GM03348 (cell line): ENCODE results near the gene DHH.
"Not testable (repeated sequence)": the region's sequence is repeated elsewhere in the genome, so short reads cannot be mapped to it uniquely, and the experiment has no call there.

ENCODE experiments used
- DNase-seq: peaks from one replicate; pipeline ENCODE4 v3.0.0; 2012; ENCODE audit warnings: low spot score

Gene DHH

GRCh38 chr12:49094160-49094974, at the start of gene DHH:
Gene DHH, minus strand, starts transcription at chr12:49094801. Its CDS starts 289 bp downstream, at chr12:49094512.
- DNase-seq: peak; percentile 35

DNA sequence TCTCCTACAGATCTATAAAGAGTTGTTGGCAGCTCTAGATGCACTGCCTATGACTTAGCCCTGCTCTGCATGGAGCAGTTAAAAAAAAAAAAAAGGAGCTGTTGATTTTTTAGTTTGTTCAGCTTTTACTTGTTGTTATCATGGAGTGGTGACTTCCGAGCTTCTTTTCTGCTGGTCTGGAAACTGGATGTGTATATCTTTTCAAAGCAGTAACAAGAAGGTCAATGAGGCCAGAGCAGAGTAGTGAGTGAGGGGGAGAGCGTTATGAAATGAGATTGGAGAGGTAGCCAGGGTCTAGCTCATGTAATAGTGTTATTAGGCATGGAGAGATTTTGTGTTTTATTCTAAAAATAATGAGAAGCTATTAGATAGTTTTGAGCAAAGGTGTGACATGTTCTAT, 49.8 kb upstream of the DHH start:
- DNase-seq: no peak

- no peak for DNase-seq
Observed at GRCh38 chr12:49138999-49139398, 44.4 kb upstream of the DHH start.

GRCh38 chr12:49138587-49138986, 44.0 kb upstream of the DHH start:
- no peak for DNase-seq

- no peak for DNase-seq
Observed at GRCh38 chr12:49137476-49137875, 42.9 kb upstream of the DHH start.

DNA sequence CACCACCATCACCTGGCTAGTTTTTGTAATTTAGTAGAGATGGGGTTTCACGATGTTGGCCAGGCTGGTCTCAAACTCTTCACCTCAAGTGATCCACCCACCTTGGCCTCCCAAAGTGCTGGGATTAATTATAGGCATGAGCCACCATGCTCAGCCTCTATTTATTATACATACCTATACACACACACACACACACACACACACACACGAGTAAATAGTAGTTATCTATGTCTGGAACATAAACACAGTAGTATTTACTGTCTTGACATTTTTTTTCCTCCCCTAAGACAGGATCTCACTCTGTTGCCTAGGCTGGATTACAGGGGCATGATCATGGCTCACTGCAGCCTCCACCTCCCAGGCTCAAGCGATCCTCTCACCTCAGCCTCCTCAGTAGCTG, 42.4 kb upstream of the DHH start:
- not testable (repeated sequence) for DNase-seq

GRCh38 chr12:49133590-49133989, 39.0 kb upstream of the DHH start:
- no peak for DNase-seq

- peak; percentile 34 for DNase-seq
Observed at GRCh38 chr12:49133014-49133413, 38.4 kb upstream of the DHH start.

GRCh38 chr12:49131894-49132461, 37.4 kb upstream of the DHH start:
- peak; percentile 37 for DNase-seq

DNA sequence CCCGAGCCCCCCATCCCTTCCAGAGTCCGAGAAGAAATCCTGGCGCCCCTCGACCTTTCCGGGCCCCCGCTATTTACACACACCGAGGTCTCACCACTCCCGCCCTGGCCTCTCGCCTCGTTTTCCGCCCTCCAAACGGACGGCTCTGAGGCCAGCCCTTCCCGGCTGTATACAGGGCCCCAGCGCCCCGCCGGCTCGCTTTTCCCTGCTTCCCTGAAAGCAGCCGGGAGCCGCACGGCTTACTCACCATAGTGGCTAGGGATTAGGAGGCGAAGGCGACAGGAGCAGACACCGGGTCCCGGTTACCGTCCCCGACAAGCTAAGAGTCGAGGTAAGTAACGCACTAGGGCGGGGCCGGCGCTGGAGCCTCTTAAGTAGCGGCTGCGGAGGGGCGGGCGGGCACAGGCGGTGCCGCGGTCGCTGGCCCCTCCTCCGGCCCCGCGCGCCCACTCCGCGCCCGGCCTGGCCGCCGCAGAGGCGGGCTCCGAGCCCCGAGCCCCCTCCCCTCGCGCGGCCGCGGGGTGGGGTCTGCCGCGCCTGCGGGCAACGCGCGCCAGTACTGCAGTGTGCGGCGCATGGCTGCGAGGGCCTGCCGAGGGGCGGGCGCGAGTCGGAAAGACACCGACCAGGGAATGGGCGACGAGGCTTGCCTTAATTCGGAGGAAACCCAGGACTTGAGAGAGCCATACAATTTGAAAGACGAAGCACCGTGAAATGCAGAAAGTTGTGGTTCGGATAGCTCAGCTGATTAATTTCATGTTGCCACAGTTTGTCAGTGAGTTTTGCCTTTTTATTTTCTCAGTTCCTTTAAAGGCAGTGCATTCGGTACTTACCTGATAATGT, 36.7 kb upstream of the DHH start, which contains the start of gene TUBA1B:
TUBA1B (minus strand) TSS at position 345 of the 843 bp plus-strand sequence; CDS start at position 250, 95 bp downstream.
- DNase-seq: peak; percentile 97

DNA sequence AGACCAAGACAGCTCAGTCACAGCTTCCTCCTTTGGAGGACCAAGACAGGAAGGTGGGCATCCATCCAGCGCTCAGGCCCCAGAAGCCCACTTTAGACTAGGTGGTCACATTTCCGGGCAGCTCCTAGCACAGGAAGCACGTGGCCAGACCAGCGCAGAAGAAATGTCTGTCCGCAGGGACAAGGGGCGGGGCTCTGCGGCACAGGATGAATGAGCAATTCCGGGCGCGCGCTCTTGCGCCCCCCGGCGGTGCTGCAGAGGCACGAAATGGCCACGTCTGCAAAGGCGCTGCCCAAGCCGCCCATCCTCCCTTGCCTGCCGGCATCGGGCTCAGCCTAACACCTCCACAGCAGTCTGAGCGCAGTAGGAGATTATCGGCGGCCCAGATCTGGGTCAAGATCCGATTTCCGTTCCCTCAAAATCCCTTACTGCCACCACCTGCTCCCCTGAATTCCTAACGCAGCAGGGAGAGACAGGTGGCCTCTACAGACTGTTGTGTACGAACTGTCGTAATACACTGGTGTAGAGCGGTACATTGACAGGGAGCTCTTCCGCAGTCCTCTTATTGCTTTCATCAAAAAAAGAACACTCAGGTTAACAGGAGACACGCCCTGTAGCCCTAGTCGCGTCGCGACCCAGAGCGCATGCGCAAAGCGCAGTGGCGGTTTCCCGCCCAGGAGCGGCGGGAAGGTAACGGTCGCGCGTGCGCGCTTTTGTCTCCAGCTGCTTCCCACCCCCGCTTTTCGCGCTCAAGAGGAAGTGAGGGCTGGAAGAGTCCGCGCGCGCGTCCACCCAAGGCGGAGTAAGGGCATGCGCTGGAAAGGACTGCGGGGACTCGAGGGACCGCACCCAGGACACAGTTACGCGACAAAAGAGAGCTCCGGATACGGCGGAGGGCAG, 35.8 kb upstream of the DHH start:
- peak; percentile 95 for DNase-seq

DNA sequence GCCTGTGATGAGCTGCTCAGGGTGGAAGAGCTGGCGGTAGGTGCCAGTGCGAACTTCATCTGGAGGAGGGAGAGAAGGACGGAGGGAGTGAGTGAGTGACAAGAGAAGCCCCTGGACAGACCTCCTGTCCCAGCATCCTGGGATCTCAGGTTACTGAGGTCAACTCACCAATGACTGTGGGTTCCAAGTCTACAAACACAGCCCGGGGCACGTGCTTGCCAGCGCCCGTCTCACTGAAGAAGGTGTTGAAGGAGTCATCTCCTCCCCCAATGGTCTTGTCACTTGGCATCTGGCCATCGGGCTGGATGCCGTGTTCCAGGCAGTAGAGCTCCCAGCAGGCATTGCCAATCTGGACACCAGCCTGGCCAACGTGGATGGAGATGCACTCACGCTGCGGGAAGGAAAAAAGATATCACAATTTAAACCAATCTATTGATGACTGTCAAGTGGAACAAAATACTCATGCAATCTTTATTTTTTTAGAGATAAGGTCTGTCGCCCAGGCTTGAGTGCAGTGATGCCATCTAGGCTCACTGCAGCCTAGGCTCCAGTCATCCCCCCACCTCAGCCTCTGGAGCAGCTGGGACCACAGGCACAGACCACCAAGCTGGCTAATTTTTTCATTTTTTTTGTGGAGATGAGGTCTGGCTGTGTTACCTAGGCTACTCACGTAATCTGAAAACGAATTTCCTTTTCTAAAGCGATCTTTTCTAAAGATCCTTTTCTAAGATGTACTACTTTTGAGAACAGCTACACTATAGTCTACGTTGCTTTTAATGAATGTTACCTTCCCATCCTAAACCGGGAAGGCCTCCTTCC, 34.9 kb upstream of the DHH start:
- DNase-seq: no peak

DNA sequence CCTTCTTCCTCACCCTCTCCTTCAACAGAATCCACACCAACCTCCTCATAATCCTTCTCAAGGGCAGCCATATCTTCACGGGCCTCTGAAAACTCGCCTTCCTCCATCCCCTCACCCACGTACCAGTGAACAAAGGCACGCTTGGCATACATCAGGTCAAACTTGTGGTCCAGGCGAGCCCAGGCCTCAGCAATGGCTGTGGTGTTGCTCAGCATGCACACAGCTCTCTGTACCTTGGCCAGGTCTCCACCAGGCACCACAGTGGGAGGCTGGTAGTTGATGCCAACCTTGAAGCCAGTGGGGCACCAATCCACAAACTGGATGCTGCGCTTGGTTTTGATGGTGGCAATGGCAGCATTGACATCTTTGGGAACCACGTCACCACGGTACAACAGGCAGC, 33.4 kb upstream of the DHH start:
- not testable (repeated sequence) for DNase-seq

DNA sequence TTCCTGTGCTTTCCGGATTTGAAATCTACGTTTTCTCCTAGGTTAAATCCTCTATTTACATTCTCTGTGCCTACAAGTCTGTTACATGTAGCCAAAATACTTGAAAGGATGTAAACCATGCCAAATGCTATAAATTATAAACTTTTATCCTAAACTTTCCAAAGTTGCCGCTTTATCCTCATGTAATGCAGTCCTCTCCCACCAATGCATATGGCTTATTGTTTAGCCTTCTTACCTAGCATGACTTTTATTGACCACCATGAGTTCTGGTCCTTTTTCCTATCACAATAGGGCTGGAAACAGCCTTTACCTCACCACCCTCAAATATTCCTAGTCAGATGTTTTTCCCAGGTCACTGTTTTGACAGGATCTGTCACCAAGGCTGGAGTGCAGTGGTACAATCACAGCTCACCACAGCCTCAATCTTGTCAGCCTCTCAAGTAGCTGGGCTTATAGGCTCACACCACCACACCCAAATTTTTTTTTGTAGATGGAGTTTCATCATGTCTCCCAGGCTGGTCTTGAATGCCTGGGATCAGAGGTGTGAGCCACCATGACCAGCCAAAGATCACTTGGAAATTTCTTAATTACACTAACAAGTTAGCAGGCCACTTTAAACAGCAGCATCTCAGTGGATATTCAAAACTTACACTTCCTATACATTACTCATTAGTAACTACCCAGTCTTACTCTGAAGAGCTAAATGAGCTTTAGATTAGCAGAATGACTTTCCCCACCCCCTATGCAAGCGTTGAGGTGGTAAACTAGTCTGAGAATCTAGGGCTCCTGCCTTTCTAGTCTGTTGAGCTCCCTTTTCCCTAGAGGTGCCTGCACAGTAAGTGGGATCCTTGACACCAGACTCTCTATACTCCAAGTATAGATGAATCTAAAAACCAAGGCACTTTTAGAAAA, 32.5 kb upstream of the DHH start:
- DNase-seq: no peak

DNA sequence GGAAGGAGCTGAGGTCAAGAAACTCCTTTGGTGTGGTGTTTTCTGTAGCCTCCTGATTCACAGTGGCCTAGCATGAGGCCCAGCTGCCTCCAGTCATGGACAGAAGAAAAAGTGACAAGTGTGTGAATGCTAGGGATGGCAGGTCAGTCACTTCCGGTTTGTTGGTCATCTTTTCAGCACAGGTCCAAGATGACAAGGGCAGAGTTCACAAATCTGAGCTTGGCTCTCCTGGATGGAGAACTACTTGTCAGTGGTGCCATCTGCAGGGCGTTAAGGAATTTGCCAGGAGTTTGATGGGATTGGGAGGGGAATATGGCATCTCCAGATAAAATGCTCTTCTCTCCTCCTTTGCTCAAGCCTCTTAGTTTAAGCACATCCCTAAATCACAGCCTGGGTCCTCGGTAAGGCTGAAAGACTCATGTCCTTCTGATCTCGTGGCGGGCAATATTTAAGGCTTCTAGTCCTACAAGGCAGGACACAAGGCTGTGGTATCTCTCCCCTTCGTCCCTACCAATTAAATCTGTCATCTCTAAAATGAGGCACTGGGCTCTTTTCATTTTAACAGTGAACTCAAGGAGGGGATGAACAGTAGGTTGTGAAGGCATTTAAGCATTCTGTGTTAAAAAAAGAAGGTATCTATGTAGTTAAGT, 26.6 kb upstream of the DHH start:
- DNase-seq: peak; percentile 78

DNA sequence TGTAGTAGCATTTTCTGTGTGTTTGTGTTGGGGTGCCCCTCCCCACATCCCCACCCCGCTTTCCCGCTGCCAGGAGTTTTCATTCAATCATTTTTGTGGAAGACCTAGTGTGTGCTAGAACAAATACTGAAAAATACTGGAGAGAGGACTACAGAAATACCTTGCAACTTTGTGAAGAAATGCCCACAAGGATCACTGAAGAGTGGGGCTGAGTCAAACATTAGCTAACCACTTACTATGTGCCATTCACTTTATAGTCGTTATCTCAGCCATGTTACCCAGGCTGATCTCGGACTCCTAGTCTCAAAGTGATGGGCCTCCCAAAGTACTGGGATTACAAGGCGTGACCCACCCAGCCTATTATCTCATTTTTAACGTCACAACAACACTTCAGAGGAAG, 16.6 kb upstream of the DHH start:
- DNase-seq: no peak

DNA sequence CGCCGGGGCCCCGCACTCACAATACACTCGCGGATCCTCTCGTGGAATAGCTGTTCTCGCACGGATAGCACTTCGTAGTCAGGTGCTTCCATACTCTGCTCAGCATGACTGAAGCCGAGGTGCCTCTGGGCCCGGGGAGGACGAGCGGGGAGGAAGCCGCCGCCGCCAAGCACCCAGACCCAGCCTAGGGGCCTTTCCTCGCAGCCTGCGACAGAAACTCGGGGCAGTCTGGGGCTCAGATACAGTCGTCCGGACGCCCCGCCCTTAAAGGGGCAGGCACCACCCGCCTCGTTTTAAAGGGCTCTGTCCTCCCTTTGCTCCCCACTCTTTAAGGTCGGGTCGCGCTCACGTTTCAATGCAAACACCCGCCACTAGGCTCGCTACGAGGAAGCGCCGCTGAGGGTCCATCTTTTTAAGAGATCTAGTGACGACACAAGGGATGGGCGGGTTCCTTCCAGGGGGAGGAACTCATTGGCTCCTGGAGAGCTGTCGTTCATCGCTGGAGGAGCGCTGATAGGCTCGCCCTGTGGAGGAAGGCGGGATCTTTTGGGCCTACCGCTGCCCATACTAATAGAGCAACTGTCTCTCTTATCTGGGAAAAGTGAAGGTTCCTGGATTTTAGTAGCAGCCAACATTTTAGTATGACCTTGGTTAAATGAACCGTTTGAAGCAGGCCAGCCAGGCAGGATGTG, 16.0 kb upstream of the DHH start, which contains the start of gene LMBR1L:
LMBR1L (minus strand) TSS at position 384 of the 692 bp plus-strand sequence; CDS start at position 92, 292 bp downstream.
- DNase-seq: peak; percentile 99
